AG09319 (cell line): ENCODE measurements around the gene MSI2.

ENCODE experiments used
- DNase-seq: peaks from one replicate; pipeline ENCODE4 v3.0.0-alpha.2; 2010; ENCODE audit warnings: low read depth; ENCODE audit errors: extremely low read depth
- CTCF ChIP-seq: IDR thresholded peaks from 2 replicates; pipeline ENCODE4 v1.5.1; 2011; ENCODE audit warnings: low read depth, mild to moderate bottlenecking, inconsistent platforms, low read length, moderate library complexity

MSI2 gene

GRCh38 chr17:57481910-57482391 is 225.6 kb downstream of the MSI2 start:
- DNase-seq, result peak; percentile 67
- TF ChIP-seq CTCF, result no peak

- TF ChIP-seq CTCF, result no peak
- DNase-seq, result no peak
Observed at GRCh38 chr17:57482657-57483056, 226.3 kb downstream of the MSI2 start.

DNA sequence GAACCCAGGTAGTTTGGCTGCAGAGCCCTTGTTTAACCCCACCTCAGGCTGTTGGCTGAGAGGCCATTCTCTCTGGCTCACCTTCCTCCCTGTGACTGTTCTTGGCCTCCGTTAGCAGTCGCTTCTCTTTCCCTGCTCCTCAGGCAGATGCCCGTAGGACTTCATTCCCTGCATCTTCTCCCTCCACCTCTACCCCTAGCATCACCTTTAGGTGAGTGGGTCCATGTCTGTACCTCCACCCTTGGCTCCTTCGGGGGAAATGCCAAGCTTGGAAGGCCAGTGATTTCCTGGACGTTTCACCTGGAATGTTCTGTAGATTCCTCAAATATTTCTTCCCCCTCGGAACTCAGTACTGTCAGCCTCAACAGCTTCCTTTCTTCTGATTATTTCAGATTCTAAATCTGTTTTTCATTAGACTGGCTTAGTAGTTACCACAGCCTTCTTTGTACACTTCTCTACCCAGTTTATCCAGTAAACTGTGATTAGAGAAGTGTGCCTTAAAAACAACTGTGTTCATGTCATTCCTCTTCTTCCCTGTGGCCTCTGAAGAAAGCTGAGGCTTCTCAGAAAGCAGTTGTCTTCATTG is 227.9 kb downstream of the MSI2 start:
- TF ChIP-seq CTCF, result no peak
- peak; percentile 23 for DNase-seq

GRCh38 chr17:57484826-57485565 is 228.7 kb downstream of the MSI2 start:
- no peak for TF ChIP-seq CTCF
- no peak for DNase-seq

DNA sequence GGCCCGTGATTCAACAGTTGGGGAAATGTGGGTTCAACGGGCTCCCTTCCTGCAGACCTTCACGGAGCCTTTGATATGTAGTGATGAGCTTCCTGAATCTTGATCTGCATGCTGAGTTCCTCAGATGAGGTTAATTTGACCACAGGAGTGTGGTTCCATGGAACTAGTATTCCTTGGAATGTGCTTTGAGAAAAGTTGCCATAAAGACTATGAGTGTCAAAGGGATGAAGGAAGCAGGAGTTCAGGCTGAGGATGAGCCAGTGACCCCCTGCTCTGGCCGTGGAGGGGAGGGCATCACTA is 229.2 kb downstream of the MSI2 start:
- TF ChIP-seq CTCF, result no peak
- no peak for DNase-seq

GRCh38 chr17:57485916-57486881 is 229.9 kb downstream of the MSI2 start:
- TF ChIP-seq CTCF, result no peak
- no peak for DNase-seq
